GM12878 (cell line): ENCODE data around the gene SPRY4. TPM values are rescaled to one million over a fixed set of nuclear protein-coding genes. Genes with fewer than 3 reads are reported as not detected.

Experiments
- CHD2 ChIP-seq: IDR thresholded peaks from 2 replicates; pipeline ENCODE4 v1.6.1; 2011; ENCODE audit warnings: low read depth, low read length, improper control_type of control experiment, borderline replicate concordance
- CHD4 ChIP-seq: fragments of 200-600 bp; sonication (generic); IDR thresholded peaks from 2 replicates; pipeline ENCODE4 v1.6.1; 2016; ENCODE audit warnings: mild to moderate bottlenecking
- CREM ChIP-seq: IDR thresholded peaks from 2 replicates; pipeline ENCODE4 v1.6.1; 2014; ENCODE audit warnings: antibody characterized with exemption, low read depth
- GABPA ChIP-seq: IDR thresholded peaks from 2 replicates; pipeline ENCODE4 v1.6.1; 2014; ENCODE audit warnings: antibody characterized with exemption, low read depth, mild to moderate bottlenecking, inconsistent platforms
- IKZF2 ChIP-seq, 2 experiments: fragments of 450-650 bp; IDR thresholded peaks; 2 replicates each; pipeline ENCODE4 v1.6.1; 2017; ENCODE audit warnings: mild to moderate bottlenecking in 2 of 2, moderate library complexity in 2 of 2
- JUND ChIP-seq: IDR thresholded peaks from 2 replicates; pipeline ENCODE4 v1.6.1; 2012; ENCODE audit warnings: low read depth, mild to moderate bottlenecking, low read length, improper control_type of control experiment, moderate library complexity
- NFIC ChIP-seq: IDR thresholded peaks from 2 replicates; pipeline ENCODE4 v1.6.1; 2012; ENCODE audit warnings: low read depth, mild to moderate bottlenecking, inconsistent platforms, low read length, moderate library complexity
- PAX5 ChIP-seq: IDR thresholded peaks from 2 replicates; pipeline ENCODE4 v1.6.1; 2011; ENCODE audit warnings: low read depth, low read length, borderline replicate concordance
- RBBP5 ChIP-seq: fragments of 200-600 bp; sonication (generic); conservative IDR thresholded peaks from 2 replicates; pipeline ENCODE4 v1.6.1; 2016
- SIX5 ChIP-seq: IDR thresholded peaks from 2 replicates; pipeline ENCODE4 v1.6.1; 2011; ENCODE audit warnings: mild to moderate bottlenecking, low read depth, low read length, moderate library complexity; ENCODE audit not compliant: severe bottlenecking
- SPI1 ChIP-seq: IDR thresholded peaks from 2 replicates; pipeline ENCODE4 v1.6.1; 2011; ENCODE audit warnings: low read depth, mild to moderate bottlenecking, low read length, moderate library complexity, borderline replicate concordance; ENCODE audit not compliant: insufficient read depth
- TAF1 ChIP-seq: IDR thresholded peaks from 2 replicates; pipeline ENCODE4 v1.6.1; 2011; ENCODE audit warnings: mild to moderate bottlenecking, low read depth, low read length, borderline replicate concordance
- TCF7 ChIP-seq: IDR thresholded peaks from 2 replicates; pipeline ENCODE4 v1.6.1; 2014; ENCODE audit warnings: antibody characterized with exemption, borderline replicate concordance
- YY1 ChIP-seq: IDR thresholded peaks from 2 replicates; pipeline ENCODE4 v1.6.1; 2011; ENCODE audit warnings: low read depth, mild to moderate bottlenecking, low read length
- ZSCAN29 ChIP-seq: fragments of 450-650 bp; IDR thresholded peaks from 2 replicates; pipeline ENCODE4 v1.6.1; 2017; ENCODE audit warnings: mild to moderate bottlenecking, moderate library complexity
- polyA plus RNA-seq, 11 experiments: library from polyadenylated mRNA; depleted of rRNA in 4 of 11; unstranded in 6 of 11; stranded (reverse) in 5 of 11; fragments of >200 nt; fragmentation: Nextera tagmentation in 4 of 11; fragmentation: Illumina TruSeq in 1 of 11; extraction: Ambion mirVana in 4 of 11; extraction: Trizol in 1 of 11; gene quantifications; 1 replicate in 1 of 11; 2 replicates in 10 of 11; pipeline versions ENCODE4 v1.2.1 to v1.2.3, GENCODE V29; 2011 to 2016; ENCODE audit warnings: inconsistent platforms in 2 of 11, missing spikeins in 2 of 11, low read depth in 1 of 11
- total RNA-seq, 4 experiments: library from RNA; depleted of rRNA in 3 of 4; stranded (reverse); fragments of >200 nt in 3 of 4; fragmentation: Illumina TruSeq in 1 of 4; extraction: Trizol in 1 of 4; gene quantifications; 2 replicates each; pipeline versions ENCODE4 v1.2.1 to v1.2.3, GENCODE V29; 2013 to 2021
- TF ChIP-seq, protein P1 (sequence below): fragments of 450-650 bp; IDR thresholded peaks from 2 replicates; pipeline ENCODE4 v1.6.1; 2016; ENCODE audit warnings: mild to moderate bottlenecking, moderate library complexity, borderline replicate concordance
- TF ChIP-seq, protein P2 (sequence below): fragments of 450-650 bp; IDR thresholded peaks from 2 replicates; pipeline ENCODE4 v1.6.1; 2017; ENCODE audit warnings: antibody characterized with exemption, mild to moderate bottlenecking, moderate library complexity
- TF ChIP-seq, protein P3 (sequence below): fragments of 450-650 bp; IDR thresholded peaks from 2 replicates; pipeline ENCODE4 v1.6.1; 2017; ENCODE audit warnings: borderline replicate concordance
- TF ChIP-seq, protein P4 (sequence below): IDR thresholded peaks from 2 replicates; pipeline ENCODE4 v1.6.1; 2012; ENCODE audit warnings: low read depth, low read length, improper control_type of control experiment

The SPRY4 gene
- total and polyA plus RNA-seq, 10 of the 15 experiments (the other 5 are each of a cell fraction or from before 2014, with no cell fraction given): 0.04 to 1.4 (median 0.18) TPM; not detected in 1

GRCh38 chr5:142356716-142357468 is 32.1 kb upstream of the SPRY4 start (continued):
- TF ChIP-seq, protein P1, sequence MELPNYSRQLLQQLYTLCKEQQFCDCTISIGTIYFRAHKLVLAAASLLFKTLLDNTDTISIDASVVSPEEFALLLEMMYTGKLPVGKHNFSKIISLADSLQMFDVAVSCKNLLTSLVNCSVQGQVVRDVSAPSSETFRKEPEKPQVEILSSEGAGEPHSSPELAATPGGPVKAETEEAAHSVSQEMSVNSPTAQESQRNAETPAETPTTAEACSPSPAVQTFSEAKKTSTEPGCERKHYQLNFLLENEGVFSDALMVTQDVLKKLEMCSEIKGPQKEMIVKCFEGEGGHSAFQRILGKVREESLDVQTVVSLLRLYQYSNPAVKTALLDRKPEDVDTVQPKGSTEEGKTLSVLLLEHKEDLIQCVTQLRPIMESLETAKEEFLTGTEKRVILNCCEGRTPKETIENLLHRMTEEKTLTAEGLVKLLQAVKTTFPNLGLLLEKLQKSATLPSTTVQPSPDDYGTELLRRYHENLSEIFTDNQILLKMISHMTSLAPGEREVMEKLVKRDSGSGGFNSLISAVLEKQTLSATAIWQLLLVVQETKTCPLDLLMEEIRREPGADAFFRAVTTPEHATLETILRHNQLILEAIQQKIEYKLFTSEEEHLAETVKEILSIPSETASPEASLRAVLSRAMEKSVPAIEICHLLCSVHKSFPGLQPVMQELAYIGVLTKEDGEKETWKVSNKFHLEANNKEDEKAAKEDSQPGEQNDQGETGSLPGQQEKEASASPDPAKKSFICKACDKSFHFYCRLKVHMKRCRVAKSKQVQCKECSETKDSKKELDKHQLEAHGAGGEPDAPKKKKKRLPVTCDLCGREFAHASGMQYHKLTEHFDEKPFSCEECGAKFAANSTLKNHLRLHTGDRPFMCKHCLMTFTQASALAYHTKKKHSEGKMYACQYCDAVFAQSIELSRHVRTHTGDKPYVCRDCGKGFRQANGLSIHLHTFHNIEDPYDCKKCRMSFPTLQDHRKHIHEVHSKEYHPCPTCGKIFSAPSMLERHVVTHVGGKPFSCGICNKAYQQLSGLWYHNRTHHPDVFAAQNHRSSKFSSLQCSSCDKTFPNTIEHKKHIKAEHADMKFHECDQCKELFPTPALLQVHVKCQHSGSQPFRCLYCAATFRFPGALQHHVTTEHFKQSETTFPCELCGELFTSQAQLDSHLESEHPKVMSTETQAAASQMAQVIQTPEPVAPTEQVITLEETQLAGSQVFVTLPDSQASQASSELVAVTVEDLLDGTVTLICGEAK: no peak
- TF ChIP-seq CHD4 (no peak), IKZF2 (IDR thresholded peaks at IDR 0.05) (peak in 1 of 2 experiments; percentile 41; a peak in 1 of 4 replicates), RBBP5 (no peak), TCF7 (no peak), SPI1 (peak; percentile 62; the same call in 1 of the 2 replicates), CHD2 (no peak; the same call in 1 of the 2 replicates), TAF1 (0 out of 2 replicates have a peak, but pooled peaks have one; percentile 9), ZSCAN29 (no peak; the same call in none of the 2 replicates), NFIC (peak; percentile 50; the same call in 1 of the 2 replicates), PAX5 (peak; percentile 37; the same call in 1 of the 2 replicates), SIX5 (no peak), YY1 (no peak; the same call in none of the 2 replicates), JUND (0 out of 2 replicates have a peak, but pooled peaks have one; percentile 36), GABPA (peak; percentile 73), CREM (peak; percentile 49; the same call in 1 of the 2 replicates)
- TF ChIP-seq, protein P2, sequence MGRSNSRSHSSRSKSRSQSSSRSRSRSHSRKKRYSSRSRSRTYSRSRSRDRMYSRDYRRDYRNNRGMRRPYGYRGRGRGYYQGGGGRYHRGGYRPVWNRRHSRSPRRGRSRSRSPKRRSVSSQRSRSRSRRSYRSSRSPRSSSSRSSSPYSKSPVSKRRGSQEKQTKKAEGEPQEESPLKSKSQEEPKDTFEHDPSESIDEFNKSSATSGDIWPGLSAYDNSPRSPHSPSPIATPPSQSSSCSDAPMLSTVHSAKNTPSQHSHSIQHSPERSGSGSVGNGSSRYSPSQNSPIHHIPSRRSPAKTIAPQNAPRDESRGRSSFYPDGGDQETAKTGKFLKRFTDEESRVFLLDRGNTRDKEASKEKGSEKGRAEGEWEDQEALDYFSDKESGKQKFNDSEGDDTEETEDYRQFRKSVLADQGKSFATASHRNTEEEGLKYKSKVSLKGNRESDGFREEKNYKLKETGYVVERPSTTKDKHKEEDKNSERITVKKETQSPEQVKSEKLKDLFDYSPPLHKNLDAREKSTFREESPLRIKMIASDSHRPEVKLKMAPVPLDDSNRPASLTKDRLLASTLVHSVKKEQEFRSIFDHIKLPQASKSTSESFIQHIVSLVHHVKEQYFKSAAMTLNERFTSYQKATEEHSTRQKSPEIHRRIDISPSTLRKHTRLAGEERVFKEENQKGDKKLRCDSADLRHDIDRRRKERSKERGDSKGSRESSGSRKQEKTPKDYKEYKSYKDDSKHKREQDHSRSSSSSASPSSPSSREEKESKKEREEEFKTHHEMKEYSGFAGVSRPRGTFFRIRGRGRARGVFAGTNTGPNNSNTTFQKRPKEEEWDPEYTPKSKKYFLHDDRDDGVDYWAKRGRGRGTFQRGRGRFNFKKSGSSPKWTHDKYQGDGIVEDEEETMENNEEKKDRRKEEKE: no peak
- TF ChIP-seq, protein P3, sequence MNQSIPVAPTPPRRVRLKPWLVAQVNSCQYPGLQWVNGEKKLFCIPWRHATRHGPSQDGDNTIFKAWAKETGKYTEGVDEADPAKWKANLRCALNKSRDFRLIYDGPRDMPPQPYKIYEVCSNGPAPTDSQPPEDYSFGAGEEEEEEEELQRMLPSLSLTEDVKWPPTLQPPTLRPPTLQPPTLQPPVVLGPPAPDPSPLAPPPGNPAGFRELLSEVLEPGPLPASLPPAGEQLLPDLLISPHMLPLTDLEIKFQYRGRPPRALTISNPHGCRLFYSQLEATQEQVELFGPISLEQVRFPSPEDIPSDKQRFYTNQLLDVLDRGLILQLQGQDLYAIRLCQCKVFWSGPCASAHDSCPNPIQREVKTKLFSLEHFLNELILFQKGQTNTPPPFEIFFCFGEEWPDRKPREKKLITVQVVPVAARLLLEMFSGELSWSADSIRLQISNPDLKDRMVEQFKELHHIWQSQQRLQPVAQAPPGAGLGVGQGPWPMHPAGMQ: no peak
- TF ChIP-seq, protein P4, sequence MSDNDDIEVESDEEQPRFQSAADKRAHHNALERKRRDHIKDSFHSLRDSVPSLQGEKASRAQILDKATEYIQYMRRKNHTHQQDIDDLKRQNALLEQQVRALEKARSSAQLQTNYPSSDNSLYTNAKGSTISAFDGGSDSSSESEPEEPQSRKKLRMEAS: no peak; the same call in 1 of the 2 replicates
